ENCODE results near the gene WNT11. TPM values are rescaled to one million over a fixed set of nuclear protein-coding genes. Genes with fewer than 3 reads are reported as not detected.

Gene WNT11
- total RNA-seq, 1 experiment from 2014 or later = not detected

DNA sequence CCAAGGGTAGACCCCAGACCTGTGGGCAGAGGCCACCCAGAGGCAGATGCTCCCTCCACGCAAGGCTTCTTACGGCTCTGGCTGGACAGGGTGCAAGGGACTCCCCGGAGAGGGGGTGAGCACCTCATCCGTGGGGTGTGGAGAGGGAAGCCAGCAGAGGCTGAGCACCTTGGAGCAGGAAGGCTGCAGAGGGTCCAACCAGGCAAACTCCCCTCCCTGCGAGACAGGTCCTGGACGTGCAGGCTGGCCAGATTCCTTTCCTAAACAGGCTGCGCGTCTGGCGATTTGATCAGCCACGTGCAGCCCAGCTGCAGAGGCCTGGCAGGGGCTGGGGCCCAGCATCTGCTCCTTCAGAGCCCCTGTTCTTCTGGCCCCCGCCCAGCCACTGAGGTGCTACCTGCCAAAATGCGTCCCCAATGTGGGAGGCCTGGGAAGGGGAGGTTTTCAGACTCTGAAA lies 49.3 kb downstream of the WNT11 start:
- no peak for DNase-seq (ENCODE audit: low read depth)

DNA sequence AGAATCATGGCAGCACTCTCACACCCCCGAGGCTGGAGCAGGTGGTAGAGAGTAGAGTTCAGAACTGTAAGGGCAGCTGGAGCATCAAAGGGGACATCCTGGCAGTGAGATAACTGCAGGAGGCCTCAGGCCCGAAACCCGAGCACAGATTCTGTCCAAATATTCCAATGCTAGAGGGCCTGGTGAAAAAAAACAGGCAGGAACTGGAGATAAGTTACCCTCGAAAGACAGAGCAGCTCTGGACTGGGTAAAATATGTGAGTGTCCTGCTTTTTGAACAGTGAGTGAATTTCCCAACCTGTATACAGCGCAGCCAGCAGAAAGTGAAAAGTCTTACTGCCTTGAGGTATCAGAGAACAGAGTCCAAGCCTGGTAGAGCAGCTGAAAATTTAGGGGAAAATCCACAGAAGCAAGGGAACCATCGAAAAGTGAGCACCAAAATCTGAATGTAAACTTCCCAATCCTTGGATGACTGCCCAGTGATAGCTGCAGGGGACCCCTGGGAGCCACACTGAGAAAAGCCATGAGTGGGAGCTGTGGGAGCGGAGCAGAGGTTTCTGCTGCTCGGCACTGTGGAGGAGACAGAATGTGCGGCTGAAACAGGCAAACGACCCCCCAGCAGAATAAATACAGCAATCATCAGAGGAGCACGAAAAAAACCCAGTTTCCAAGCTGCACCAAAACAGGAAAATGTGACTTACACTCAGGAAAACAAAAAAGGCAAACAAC lies 50.6 kb downstream of the WNT11 start:
- no peak for DNase-seq (ENCODE audit: low read depth)

- no peak for DNase-seq (ENCODE audit: low read depth)
Measured at GRCh38 chr11:76153571-76153923, 52.8 kb downstream of the WNT11 start.

DNA sequence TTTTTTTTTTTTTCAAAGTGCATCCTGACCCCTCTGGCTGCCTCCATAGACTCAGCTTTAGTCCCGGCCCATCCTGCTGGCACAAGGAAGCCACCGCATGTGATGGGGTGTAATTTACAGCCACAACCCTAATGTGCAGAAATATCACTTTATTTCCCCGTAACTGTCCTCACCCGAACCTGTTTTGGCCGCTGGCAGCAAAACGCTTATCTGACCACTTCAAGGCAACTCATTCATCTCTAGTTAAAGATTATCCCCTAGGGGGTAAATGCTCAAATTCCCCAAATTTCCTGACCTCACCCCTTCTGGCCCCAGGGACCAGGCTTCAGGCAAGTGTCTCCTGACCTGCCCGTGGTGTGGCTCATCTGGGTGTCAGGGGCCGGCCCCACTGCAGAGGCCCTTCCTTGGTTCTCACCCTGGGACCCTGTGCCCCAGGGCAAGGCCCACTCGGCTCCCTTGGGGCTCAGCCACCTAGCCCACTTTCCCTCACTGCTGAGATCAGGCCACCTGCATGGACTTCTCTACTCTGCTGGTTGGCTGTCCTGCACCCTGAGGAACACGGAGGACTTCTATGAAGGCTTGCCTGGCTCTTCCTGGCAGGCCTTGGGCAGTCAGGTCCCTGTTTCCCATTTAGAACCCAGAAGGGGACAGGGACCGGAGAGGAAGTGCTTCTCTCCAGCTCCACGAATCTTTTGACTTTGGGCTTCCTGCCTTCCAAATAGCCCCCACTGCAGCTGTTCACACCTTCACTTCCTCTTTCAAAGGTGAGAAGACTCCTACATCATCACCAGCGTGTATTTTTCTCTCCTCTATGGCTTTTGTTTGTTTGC lies 53.3 kb downstream of the WNT11 start:
- no peak for DNase-seq (ENCODE audit: low read depth)

GRCh38 chr11:76152086-76152681 lies 54.1 kb downstream of the WNT11 start:
- DNase-seq (ENCODE audit: low read depth) = peak; percentile 67

DNA sequence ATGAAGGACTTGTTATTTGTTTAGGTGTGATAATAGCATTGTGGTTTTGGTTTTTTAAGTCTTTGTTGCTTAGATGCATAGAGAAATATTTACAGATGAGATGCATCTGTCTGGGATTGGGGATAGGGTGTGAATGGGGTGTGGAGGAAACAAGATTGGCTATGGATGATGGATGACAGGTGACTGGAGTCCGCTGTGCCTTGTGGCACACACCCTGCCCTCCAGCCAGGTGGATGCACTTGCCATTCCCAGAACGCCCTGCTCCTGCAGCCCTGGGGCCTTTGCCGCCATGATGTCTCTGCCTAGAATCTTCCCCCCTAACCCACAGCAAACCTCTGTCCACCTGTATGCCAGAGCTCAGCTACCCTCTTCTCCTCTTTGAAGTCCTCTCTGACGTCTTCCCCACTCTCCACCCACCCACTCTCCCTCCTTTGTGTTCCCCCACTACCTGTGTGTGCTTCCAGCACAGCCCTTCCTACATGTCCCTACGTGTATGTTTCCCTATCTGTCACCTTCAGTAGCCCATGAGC lies 54.7 kb downstream of the WNT11 start:
- DNase-seq (ENCODE audit: low read depth) = no peak

GRCh38 chr11:76150141-76150540 lies 56.2 kb downstream of the WNT11 start:
- DNase-seq (ENCODE audit: low read depth) = no peak

DNA sequence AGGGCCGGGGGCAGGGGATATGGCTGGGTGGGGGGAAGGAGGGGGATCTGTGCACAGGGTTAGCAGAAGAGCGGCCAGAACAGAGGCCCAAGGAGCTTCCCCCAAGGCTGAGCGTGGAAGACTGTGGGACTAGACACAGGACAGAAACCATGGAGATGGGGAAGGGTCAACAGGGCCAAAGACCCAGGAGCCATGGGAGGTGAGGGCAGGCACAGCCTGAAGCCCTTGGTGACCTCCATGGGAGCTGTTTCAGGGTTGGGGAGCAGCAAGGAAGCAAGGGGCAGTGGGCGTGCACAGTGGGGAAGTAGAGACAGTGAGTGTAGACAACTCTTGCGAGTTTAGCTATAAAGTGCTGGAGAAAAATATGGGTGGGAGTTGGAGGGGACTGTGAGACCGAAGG lies 56.6 kb downstream of the WNT11 start:
- no peak for DNase-seq (ENCODE audit: low read depth)

DNA sequence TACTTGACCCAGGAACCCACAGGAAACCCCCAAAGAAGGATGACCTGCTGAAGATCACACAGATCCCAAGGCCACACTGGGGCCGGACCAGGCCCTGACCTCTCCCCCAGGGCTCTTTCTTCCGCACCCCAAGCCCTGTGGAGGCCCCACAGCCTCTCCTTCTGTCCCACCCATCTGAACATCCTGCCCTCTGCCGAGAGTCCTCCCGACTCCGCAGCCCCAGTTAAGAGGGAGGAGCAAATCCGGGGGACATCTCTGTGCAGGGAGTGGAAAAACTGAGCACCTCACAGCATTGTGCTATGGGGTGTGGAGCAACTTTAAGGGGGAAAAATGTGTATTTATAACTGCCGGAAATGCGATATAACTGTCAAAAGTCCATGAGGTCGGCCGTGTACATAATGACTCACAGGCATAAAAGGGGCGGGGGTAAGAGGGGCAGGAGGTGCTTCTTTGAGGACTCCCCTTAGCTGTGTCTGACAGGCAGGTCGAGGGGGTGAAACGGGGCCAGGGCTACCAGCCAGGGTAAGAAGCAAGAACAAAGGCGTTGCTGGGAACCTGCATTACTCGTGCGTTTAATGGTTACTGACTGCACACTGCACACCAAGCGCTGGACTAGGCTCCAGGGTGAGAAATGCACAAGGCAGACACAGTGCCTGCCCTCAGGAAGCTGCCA lies 57.2 kb downstream of the WNT11 start:
- no peak for DNase-seq (ENCODE audit: low read depth)

DNA sequence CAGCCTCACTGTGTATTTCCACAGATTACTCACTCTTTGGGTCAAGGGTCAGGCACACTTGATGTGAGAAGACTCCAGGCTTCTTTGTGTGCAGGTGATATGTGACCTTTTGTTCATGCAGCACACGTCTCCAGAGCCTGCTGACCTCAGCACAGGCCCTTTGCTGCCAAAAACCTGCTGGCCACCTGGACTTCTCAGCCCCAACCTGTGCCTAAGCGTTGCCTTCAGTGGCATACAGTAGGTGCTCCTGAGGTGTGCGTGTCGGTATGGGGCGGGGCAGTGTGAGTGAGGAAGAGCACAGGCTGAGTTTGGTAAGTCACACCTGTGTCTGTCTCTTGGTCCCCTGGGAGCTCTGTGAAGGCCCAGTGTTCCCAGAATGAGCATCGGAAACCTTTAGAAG lies 58.1 kb downstream of the WNT11 start:
- no peak for DNase-seq (ENCODE audit: low read depth)

DNA sequence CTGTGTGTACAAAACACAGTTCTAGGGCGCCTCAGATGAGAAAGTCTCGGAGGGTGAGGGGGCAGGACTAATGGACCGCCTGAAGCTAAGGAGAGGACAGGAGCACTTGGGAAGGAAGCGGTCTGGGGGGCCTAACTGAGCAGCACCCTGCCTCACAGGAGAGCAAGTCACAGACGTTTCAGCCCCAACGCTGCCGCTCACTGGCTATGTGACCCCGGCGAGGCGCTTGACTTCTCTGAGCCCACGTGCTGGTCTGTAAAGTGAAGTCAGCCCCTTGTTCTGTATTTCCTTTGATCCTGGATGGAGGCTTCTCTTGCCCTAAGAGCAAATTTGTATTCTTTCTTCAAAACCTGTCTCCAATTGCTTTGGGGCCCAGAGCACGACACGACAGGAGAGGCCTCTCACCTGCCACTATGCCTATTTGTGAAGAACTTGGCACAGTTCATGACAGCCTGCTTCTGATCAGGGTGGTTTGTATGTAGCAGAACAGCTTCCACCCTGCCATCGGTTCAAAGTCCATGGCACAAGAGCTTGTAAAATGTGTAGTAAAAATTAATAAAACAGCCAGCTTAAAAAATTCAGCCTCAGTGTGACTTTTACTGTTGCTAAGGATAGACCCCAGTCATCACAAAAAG lies 59.1 kb downstream of the WNT11 start:
- no peak for DNase-seq (ENCODE audit: low read depth)

- no peak for DNase-seq (ENCODE audit: low read depth)
Measured at GRCh38 chr11:76143274-76143673, 63.0 kb downstream of the WNT11 start.

DNA sequence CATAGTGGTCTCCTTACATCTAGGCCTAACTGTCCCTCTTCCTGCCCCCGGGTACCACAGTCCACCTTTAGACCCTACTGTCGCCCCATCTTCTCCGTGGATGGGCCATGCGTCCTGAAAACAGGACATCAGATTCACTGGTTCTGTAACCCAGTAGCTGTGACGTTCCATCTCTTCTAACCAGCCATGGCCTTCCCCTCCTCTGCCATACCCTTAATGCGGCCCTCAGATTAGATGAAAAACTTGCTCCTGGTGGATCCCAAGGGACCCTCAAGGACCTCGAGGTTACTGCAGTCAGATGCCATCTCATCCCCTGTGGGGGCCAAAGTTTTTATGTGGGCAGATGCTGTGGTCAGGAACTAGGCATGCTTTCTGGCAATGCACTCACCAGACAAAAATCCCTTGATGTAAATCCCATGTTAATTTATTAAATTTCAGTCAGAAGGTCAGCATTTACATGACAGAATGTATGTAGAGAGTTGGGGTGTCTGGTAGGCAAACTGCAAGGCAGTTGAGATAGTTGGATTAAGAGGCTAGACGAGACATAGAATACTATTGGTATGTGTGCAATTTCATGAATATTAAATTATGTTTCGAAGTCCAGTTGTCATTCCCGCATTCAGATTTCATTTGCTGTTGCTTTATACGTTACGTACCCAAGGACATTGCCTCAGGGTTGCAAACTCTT lies 64.3 kb downstream of the WNT11 start:
- DNase-seq (ENCODE audit: low read depth) = no peak

DNA sequence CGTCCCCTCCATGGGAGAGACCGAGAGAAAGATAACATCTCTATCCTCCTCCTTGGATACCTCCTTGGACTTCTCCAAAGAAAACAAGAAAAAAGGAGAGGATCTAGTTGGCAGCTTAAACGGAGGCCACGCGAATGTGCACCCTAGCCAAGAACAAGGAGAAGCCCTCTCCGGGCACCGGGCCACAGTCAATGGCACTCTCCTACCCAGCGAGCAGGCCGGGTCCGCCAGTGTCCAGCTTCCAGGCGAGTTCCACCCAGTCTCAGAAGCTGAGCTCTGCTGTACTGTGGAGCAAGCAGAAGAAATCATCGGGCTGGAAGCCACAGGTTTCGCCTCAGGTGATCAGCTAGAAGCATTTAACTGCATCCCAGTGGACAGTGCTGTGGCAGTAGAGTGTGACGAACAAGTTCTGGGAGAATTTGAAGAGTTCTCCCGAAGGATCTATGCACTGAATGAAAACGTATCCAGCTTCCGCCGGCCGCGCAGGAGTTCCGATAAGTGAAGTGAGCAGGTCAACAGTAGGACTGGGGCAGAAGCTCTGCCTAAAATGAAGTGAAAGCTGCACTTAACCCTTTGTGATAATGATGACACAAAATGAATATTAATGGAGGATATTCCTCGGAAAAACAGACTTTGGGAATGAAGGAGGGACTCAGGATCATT lies 65.3 kb downstream of the WNT11 start:
- no peak for DNase-seq (ENCODE audit: low read depth)

DNA sequence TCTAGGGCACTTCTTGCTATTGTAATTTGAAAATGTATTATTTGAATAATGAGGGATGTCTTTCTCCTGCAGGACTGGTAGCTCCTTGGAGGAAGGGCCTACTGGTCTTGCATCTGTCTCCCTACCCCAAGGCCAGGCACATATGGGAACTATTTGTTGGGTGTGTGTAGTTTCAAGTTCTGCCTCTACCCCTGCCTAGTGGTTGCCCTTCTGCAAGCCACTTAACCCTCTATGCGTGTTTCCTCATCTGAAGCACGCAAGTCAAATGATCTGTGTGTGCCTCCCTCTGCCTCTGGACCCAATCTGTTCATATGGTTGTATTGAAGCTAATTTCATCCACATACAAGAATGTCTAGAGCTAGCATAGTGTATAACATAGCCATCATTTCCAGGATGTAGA lies 67.0 kb downstream of the WNT11 start:
- DNase-seq (ENCODE audit: low read depth) = no peak

Other genes starting within 250 kb of the WNT11 start
- gene THAP12, start 174.6 kb upstream of the WNT11 start, total RNA-seq (2014; rRNA removed) = 41.8 and 42.4 TPM in 2 replicates
- gene GVQW3, start 174.8 kb upstream of the WNT11 start, total RNA-seq (2014; rRNA removed) = 0.51 and 0.75 TPM in 2 replicates
- gene EMSY, start 238.5 kb upstream of the WNT11 start, total RNA-seq (2014; rRNA removed) = 19.3 and 21.1 TPM in 2 replicates

All from LHCN-M2 (cell line).